HG02943 (cell line): Measurements from ENCODE around the gene KCTD16.

ENCODE experiments used
- ATAC-seq: cut with Tn5 transposase; IDR thresholded peaks from one replicate; pipeline ENCODE4 v1.9.1; 2021; ENCODE audit warnings: mild to moderate bottlenecking, low read depth, moderate library complexity; ENCODE audit not compliant: unreplicated experiment

The KCTD16 gene

DNA sequence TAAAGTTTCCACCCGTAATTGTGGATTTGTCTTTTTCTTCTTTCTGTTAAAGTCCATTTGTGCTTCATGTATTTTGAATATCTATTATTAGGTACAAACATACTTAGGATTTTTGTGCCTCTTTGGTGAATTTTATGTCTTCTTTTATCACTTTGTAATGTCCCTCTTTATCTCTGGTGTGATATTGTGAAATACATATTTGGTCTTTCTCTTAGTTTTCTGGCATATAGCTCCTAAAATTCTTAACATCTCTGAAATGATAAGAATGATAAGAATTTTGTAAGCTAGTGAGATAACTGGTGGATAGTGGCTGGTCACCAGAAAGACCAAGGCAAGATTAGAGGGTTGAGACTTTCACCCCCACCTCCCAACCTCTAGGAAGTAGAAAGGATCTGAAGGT lies 111.1 kb downstream of the KCTD16 start:
- no peak for ATAC-seq

- ATAC-seq = no peak
Measured at GRCh38 chr5:144284036-144284435, 113.4 kb downstream of the KCTD16 start.

GRCh38 chr5:144284931-144285502 lies 114.3 kb downstream of the KCTD16 start:
- no peak for ATAC-seq

DNA sequence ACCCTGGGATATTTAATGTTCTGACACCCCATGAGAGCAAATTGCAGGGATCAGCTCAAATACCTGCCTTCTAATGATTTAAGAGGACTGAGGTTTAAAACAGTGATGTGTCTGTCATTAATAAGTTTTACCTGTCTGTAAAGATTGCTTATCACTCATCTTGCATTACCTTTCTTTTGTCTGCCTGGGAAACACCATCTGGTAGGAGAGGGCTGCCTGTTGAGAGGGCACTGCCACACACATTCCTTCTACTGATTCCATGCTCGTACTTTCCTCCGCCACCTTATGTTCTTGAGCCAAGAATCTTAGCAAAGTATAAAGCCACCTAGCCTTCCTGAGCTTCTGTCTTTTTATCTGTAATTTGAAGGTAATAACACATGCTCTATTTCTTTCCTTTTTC lies 118.6 kb downstream of the KCTD16 start:
- no peak for ATAC-seq

DNA sequence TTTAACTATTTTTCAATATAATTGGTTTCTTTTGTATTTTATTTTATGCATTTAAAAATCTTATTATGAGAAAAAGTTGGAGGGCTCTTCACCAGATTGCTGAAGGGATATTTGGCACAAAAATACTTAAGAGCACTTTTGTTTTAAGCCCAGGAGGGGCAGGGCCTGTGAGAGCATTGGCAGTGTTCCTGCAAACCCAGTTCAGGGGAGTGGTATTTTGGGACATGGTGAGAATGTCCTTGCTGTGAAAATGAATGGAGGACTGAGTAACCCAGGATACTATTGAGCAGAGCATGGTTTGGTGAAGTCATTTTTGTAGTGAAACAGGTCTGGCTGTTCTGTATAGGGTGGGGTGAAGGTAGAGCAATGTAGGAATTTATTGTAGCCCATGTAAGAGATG lies 121.4 kb downstream of the KCTD16 start:
- ATAC-seq = no peak

GRCh38 chr5:144295284-144295683 lies 124.6 kb downstream of the KCTD16 start:
- no peak for ATAC-seq

GRCh38 chr5:144297081-144297480 lies 126.4 kb downstream of the KCTD16 start:
- no peak for ATAC-seq

DNA sequence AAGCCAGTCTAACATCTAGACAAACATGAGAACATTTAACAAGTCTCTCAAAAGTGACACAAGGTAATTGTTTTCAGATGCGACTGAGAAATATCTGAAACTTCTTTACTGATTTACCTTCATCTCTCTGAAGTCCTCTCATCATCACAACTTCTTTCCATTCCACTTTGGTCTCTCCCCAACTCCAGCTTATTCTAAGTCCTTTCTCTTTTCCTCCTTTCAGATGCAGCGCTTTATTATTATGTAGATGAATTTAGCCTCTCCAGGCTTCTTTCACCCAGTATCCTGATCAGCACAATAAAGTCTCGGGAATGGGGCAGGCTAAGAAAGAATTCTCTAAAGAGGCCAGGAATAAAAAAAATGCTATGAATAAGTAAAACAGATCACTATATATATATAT lies 128.0 kb downstream of the KCTD16 start:
- ATAC-seq = no peak

DNA sequence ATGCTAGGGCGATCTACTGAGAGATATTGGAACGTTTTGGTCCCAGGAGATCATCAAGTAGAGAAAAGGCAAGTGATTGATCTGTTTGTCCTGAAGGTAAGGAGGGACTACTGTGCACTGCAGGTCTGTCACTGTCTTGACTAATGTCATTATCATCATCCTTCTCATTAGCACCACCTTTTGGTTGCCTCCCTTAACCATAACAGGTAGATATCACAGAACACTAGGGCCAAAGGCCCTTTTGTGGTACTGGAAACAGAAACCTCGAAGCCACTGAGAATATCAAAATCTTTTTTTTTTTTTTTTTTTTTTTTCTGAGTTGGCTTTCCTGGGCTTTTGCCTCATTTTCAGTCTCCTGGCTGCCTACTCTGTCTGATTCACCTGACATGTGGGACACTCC lies 134.0 kb downstream of the KCTD16 start:
- ATAC-seq = no peak

DNA sequence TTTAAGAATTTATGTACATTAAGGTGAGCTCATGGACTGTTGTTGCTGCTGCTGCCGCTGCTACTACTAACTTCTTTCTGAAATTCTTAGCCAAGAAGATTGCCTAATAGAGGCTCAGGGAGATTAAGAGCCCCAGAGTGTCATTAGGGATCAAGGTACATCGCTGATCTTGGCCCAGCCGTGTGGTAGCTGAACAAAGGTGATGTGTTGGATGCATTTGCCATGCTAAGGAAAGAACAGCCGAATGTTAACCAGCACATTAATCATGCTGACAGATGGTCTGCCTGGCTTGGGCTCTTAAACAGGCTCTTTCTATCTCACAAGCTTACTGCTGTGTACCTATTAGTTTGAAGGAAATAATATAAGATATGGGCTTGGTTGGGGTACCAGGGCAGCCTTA lies 137.1 kb downstream of the KCTD16 start:
- no peak for ATAC-seq

DNA sequence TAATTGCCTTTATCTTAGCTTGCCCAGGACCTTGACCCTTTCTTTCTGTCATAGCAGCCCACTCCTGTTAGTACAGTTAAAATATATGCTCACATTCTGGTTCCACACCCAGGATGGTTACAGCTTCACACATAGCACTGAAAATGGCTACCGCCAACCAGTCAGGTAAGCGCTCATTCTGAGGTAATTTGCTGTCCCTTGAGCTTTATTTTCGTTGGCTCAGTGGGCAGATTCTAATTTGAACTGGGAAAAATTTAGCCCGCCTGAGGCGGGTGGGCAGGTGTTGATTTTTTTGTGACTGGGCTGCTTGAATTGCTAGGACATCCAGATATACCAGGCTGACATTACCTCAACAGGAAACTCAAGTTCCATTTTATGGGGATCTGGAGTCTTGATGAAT lies 137.5 kb downstream of the KCTD16 start:
- ATAC-seq = no peak

- no peak for ATAC-seq
Measured at GRCh38 chr5:144308906-144309670, 138.4 kb downstream of the KCTD16 start.

GRCh38 chr5:144310621-144311020 lies 139.9 kb downstream of the KCTD16 start:
- ATAC-seq = no peak

DNA sequence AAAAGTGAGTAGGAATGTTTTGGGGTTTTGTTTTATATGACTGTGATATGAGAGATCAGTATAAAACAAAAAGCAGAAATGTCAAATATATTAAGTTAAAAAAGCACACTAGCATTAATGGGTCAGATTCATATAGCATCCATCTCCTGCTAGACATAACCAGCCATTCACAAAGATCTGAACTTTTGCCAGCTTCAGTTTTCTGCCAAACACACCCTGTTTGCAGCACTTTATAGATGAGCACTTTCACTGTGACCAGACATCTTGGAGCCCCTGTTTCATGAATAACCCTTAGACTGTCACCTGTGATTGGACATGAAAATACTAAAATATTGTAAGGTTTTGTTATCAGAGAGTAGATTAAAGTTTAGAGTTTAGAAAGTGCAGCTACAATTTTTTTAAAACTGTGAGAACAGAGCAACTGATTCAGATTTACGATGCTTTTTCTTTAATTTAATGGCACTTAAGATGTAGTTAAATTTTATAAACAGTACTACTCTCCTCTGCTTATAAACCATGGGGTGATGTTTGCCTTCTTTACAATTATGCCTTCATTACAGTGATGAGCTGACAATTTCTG lies 142.6 kb downstream of the KCTD16 start:
- ATAC-seq = no peak

GRCh38 chr5:144315026-144315425 lies 144.4 kb downstream of the KCTD16 start:
- no peak for ATAC-seq

DNA sequence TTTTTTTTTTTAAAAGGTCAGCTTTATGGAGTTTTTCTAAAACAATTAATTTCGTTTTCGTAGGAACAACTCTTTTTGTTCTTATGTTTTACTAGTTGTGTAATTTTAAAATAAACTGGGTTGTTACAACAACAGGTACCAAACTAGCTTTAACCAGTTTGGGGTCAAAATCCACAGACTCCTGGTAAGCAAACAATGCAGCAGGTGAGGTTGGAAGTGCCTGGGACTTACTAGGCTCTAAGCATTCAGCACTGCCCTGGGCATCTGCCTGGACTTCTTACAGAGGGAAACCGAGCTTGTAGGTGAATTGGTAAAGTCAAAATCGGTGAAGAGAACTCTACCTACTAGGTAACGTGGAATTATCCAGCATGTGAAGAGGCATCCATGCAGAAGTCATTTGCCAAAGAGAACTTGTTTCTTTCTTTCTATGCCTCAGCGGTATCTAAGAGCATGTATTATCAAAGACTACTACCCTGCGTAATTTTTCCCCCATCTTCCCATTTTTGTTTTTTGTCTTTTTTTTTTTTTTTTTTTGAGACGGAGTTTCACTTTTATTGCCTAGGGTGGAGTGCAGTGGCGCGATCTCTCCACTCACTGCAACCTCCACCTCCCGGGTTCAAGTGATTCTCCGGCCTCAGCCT lies 145.4 kb downstream of the KCTD16 start:
- ATAC-seq = no peak

DNA sequence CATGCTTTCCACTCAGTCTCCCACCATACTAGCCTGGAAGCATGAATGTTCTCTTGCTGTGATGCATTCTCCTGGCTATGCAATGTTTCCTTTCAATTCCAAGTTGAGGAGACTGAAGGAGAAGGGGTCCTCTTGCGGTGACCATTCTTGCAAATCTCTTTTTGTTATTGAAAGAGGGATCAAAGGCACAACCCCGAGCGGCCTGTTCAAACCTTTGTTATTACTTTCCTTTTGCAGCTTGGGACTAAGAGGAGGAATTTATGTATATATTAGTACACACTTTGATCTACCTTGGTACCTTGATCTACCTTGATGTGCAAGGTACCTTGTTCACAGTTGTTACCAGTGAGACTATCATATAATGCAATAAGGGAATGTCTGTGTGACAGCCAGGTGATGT lies 147.3 kb downstream of the KCTD16 start:
- ATAC-seq = no peak

GRCh38 chr5:144318460-144318859 lies 147.8 kb downstream of the KCTD16 start:
- no peak for ATAC-seq

DNA sequence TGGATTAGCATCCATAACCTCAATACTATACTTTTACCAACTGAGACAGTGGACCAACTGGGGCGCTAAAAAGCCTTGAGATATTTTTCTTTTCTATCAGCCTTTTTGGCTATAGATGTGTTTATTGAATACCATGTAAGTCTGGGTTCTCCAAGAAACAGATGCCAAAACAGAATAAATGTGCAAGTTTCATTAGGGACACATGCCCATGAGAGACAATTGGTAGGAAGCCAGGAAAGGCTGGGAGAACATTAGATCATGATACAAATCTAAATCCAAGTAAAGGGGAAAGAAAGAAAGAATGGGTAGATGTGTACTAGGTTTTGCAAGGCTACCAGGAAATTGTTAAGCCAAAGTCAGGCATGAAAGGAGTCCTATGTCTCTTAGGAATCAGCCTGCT lies 152.5 kb downstream of the KCTD16 start:
- no peak for ATAC-seq

DNA sequence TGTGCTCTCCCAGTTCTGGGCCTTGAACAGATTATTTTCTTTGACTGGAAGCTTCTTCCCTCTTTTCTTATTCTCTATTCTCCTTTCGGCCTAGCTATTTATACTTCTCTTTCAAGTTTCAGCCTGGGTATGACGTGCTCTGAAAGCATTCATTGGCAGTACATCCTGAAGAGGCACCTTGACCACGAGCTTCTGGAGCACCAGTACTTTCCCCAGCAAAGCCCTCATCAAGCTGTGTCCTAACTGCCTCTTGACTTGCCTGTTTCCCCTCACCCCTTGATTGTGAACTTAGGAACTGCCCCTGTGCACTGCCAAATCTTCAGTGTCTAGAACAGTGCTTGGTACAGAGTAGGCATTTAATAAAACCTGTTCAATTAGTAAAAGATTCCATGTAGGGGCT lies 154.9 kb downstream of the KCTD16 start:
- no peak for ATAC-seq

- ATAC-seq = no peak
Measured at GRCh38 chr5:144328494-144328893, 157.8 kb downstream of the KCTD16 start.

DNA sequence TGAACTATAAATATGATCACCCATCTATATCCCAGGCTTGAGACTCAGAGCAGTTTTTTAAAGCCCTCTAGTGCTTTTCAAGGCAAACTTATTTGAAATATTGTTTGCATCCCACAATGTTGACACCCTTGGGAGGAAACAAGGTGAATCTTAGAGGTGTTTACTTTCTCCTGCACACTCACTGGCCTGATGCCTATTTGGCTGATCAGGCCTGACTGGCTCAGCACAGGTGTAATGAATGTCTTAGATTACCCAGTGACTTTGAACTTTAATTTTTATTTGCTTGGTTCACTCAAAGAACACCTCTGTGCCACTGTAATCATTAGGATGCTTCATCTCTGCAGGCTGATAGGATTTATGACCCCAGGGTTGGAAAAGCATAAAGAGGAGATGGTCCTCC lies 158.3 kb downstream of the KCTD16 start:
- ATAC-seq = no peak
